ENCODE results near the gene TMCC1.
"Not testable (repeated sequence)": the region's sequence is repeated elsewhere in the genome, so short reads cannot be mapped to it uniquely, and the experiment has no call there.

The TMCC1 gene

DNA sequence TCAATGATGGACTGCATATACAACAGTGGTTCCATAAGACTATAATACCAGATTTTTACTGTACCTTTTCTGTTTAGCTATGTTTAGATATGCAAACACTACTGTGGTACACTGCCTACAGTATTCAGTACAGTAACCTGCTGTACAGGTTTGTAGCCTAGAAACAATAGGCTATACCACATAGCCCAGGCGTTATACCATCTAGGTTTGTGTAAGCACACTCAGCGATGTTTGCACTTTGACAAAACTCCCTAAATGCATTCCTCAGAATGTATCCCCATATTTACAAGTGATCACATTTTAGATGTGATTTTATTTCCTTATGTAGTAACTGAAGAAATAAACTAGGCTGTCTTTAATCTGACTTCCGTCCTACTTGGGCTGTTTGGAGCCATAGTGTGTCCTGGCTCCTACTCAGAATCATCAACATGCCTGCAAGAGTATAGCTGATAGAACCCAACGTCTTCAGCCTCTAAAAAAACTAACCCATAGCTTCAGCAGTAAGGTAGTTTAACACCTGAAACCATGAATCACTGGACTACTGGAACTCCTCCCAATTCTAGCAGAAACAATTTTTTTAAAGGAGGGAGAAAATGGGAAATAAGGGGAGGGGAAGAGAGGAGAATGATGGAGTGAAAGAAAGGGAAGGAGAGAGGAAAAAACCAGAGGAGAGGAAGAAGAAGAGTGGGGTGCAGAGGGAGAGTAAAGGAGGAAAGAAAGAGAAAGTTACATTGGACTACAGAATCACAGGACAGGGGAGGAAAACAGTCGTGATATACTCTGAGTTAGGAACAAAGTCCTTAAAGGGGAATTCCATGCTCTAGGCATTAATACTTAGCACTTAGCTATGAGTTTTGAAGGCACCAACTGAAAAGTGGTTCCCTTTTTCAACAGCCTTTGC is 219.4 kb downstream of the TMCC1 start:
- DNase-seq = peak; percentile 44

DNA sequence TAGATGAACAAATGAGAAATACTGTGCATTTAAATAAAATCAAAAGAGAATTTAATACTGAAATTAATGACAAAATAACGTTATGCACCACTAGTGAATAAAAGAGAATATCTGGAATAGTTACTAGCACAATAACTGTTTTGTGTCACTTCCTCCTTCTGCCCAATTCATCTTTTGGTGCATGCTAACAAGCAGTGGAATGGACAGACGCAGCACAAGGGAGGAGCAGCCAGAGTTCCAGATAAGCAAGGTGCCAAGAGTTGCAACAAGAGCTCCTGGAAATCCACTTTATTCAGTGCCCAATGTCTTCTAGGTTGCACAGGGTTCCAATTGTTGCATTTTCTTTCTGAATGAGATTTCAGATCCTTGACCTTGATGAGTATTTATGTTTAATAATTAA is 220.5 kb downstream of the TMCC1 start:
- DNase-seq = no peak

DNA sequence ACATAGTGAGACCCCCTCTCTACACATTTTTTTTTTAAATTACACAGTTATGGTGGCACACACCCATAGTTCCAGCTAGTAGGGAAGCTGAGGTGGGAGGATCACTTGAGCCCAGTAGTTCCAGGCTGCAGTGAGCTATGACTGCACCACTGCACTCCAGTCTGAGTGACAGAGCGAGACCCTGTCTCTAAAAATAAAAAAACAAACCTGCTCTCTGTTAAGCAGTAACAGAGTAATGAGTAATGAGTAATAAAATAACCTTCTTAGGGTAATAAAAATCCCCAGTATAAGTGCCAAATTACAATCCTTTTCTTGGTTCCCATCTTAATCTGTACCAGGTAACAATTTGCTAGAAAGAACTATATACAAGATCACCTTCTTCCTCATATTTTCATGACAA is 221.1 kb downstream of the TMCC1 start:
- DNase-seq = no peak

DNA sequence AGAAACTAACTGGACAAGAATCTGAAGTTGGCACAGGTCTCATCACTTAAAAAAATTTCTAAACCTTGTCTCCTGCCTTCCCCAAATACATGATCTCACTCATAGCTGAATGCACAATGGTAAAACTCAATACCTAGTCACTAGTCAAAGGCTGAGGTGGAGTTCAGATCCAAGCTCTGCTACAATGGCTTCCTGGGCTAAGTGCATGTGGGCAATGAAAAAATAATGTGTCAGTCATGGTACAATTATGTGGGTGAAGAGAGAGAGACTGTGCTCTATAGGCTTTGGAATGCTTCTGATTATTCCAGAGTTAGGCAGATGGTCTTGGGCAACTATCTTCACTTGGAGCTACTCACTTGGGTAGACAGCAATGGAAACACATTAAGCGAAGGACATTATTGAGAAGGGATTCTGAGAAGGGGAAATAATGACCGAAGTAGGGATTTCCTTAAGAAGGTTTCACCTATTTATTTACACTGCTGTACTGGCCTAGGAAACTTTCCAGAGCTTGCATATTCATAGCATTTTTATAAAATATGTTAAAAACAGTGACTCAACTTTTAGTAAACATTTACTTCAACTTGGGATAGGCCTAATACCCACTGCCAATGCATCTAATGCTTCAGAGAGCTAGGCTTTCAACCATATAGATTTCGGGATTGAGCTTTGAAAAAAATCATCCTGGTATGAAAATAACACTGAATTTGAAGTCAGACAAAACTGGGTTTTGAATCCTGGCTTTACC is 228.3 kb downstream of the TMCC1 start:
- no peak for DNase-seq

DNA sequence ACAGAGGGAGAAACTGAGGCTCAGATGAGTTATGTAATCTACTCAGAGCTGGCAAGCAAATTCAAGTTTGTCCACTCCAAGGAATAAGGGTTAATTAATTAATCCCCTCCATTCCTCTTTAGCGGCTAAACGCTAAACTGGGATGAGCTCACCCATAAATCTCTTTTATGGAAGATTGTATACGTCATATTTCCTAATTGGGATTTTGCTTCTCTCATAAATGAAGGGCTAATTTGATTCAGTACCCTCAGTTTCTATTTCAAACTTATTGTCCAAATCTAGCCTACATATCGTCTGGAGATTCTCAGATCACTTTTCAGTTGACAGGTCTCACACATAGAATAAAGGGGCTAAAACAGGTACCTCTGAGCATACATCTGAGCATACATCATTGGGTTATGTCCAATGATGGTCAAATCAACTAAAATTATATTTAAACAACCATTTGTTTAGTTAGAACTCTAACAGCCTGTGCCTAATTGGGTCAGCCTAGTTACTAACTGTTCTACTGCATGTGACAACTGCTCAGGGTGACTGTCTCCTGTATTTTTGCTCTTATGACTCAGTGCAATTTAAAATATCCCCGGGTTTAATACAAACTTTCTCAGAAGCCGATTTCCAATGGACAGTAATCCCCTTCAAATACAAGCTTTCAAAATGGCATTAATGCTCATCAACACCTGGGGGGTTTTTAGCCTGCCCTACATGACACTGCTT is 229.4 kb downstream of the TMCC1 start:
- DNase-seq = no peak

DNA sequence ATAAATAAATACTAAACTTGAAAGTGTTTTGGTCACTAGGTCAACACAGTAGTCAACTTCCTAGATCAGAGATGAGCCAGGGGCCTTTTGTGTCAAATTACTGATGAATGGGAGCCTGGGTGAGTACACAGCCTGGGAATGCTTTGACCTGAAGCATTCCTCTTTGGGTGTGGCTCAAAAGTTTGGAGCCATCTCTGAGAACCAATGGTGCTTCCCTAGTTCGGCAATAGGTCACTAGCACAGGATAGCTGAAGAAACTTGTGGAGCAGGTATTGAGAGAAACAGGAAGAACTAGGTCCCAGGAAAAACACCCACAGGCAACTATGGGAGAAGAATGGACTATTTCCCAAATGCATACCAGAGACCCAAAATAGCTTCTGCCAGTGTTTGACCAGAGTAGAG is 230.5 kb downstream of the TMCC1 start:
- no peak for DNase-seq

DNA sequence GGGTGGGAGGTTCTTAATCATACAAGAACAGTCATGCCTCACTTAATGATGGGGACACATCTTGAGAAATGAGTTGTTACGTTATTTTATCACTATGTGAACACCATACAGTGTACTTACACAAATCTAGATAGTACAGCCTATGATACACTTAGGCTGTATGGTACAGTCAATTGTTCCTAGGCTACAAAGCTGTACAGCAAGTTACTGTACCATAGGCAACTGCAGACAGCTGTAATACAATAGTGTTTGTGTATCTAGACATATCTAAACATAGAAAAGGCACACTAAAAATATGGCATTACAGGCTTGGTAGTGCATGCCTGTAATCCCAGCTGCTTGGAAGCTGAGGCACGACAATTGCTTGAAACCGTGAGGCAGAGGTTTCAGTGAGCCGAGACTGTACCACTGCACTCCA is 231.3 kb downstream of the TMCC1 start:
- DNase-seq = peak; percentile 55

DNA sequence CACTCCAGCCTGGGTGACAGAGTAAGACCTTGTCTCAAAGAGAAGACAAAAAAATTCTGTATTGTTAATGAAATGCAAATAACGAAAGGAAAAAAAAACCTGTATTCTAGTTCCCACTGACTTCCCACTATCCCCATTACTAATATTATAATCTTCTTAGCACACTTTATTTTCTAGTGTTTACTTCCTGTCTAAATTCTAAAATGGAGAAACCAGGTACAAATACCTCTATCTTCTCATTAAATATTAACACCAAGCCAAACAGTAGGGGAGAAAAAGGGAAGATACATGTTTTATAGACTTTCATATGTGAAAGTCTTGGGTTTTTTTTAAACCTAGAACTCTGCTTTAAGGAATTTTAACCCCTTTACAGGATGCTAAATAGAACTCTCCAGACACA is 231.7 kb downstream of the TMCC1 start:
- no peak for DNase-seq

DNA sequence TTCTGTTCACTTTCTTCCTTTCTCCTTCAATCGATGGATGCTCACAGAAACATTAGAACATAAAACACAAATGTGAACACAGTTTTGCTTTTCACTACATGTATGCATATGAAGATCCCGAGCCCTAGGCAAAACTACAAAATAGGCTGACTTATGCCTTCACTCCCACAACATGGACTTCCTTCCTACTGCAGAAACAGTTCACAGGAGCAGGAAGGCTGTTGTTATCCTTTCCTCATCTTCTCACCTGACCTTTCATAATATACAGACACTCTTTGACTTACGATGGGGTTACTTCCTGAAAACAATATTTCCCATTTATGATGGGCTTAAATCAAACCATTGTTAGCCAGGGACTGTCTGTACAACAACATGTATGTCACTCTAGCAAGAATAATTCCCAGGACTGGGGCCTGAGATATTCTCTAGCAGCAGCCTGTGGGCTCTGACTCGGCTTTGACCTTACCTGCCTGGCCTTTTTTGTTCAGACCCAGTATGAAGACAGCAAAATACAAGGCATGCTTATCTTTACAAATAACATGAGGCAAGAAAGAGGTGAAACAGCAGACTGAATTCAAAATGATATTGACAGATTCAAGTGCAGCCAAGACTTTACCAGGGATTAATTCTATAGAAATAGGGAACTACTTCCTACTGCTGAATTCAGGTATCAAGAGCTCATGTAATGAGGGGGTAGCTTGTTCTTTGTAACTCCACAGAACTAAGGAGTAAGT is 235.2 kb downstream of the TMCC1 start:
- peak; percentile 27 for DNase-seq

DNA sequence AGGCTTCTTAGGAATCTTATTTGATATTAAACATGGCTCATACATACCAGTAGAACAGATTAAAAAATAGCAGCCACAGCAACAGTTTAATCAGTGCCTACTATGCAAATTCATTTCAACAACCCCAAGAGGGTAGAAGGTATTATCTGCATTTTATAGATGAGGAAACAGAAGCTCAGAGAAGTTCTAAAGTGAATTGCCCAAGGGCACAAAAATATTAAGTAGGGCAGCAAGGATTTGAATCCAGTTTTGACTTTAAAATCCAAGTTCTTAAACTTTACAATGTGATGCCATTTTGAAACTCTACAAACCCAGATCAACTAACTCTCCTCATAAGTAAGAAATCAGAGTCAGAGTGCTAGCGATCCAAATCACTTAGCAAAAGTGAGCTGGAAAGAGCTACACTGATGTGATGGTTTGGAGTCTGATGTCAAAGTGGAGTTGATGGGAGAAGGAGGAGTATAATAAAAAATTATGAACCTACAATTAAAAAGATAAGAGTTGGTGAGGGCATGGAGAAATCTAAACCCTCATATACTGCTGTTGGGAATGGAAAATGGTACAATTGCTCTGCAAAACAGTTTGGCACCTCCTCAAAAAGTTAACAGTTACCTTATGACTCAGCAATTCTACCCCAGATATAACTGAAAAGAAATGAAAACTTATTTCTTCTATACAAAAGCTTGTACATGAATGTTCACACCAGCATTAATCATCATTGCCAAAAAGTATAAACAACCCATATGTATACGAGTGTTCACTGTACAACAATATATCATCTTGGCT is 236.1 kb downstream of the TMCC1 start:
- no peak for DNase-seq

DNA sequence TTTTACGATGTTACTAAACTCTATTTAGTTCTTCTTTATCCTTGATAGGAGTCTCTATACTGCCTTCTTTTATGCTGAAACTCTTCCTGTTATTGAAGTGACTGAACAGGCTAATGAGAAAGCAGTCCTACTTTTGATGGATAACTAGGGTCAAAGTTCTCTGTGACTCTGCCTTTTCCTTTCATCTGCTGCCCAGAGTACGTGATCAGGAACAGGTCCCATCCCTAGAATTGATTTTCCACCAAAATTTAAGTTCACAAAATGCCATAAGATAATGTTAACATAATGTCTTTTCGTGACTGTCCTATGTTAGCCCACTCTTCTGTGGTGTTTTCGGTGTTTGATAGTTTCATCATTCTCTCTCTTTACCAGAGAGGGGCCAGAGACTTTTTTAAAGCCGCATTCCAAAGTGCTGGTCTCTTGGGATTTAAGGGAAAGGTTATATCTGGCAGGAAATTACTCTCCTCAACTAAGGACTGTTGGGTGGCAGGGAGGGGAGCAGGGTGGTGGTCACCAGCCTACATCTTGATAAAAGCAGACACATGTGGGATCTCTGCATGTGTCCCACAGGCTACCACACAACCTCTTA is 236.8 kb downstream of the TMCC1 start:
- DNase-seq = no peak

DNA sequence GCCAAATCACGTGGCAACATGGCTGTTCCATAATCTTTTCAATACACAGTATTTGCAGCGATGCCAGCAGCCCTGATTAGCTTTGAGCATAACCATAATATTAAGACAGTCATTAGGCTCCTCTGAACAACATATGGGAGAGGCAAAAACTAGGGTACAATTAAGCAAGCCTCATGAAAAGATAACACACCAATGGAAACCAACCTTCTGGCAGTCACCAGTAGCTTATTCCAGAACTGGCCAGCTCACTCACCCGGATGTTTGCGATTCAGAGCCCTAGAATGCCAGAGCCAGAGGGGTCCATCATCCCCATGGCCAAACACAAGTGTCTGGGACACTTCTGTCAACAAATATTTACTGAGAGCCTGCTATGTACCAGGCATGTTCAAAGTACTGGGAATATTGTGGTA is 238.2 kb downstream of the TMCC1 start:
- no peak for DNase-seq

DNA sequence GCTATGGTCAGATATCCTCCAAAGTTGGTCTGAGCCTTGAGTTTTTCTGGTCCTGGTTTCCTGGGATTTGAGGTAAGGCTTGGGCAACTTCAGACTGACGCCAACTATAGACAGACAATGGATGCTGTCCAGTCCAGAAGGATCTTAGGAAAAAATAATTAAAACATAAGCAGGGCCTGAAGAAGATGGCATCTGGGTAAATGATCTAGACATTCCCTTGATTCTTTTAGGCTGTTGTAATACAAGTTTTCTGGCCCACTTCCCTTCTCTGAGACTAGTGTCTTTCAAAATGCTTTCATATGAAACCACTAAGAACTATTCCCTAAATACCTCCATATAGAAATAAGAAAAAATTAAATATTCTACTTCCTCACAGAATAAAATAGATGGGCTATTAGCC is 239.4 kb downstream of the TMCC1 start:
- DNase-seq = peak; percentile 16

DNA sequence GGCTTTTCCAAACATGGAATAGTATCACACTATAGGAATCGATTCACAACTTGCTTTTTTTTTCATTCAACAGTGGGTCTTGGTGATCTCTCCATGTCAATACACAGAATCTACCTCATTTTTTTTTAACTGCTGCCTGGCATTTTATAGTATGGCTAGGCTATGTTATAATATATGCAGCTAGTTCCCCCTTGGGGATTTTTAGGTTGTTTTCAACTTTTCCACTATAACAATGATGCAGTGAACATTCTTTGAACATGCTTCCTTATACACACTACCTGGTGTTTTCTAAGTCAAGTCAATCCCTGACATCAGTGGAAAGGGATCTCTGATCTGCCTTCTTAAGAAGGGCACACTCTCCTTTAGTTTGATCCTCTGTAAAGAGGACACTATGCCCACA is 240.5 kb downstream of the TMCC1 start:
- no peak for DNase-seq

DNA sequence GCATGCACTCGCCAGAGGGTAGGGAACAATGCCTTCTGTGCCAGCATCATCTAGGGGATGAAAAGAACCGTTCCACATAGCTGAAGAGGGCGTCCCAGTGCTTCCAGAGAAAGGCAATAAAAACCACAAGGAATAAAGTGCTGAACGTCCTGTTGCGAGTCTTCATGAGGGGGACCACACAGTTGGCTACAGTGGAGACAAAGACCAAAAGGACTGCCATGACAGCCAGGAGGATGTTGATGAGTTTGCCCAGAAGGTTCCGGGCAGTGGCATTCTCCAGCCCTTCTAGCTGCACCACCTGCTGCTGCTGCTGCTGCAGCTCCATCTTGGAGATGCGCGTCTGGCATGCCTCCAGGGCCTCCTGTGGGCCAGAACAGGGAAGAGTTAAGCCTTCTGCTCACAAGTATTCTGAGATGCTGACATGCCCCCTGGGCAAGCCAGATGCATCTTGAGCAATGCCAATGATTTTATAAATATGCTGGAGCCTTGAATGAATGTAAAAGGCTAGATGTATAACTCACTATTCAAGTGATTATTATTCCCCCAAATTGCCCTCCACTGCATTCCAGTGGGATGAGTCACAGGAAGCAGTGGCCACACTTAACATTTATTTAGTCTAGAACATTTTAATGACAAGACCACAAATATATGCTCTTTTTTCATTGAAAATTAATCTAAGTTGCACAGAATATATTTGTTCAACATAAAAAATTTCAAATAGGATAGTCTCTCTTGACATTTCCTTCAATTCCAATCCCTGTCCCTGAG is 241.9 kb downstream of the TMCC1 start:
- no peak for DNase-seq

DNA sequence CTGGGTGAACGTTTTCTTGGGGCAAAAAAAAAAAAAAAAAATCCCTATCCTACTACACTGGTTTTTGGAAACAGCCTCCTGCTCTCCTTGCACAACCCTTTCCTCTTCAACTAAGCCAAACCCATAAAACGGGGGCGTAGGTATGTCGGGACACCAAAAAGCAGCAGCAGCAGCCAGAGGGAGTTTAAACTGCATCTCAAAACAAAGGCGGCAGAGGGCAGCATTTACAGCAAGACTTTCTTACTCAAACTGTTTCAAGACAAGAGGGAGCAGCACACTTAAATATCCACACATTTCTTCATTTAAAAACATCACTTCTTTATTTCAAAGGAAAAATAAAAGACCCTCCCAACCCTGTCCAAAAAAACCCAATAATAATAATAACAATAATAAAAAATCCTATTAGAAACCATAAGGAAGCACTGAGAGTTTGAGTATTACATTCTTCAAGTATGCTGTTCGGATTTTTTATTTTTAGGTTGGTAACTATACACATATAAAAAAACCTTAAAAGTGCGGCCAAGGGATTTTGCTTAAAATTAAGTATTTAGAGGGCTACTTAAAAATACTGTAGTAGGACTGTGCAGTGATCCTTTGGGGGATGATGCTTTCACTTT is 243.1 kb downstream of the TMCC1 start:
- peak; percentile 75 for DNase-seq

DNA sequence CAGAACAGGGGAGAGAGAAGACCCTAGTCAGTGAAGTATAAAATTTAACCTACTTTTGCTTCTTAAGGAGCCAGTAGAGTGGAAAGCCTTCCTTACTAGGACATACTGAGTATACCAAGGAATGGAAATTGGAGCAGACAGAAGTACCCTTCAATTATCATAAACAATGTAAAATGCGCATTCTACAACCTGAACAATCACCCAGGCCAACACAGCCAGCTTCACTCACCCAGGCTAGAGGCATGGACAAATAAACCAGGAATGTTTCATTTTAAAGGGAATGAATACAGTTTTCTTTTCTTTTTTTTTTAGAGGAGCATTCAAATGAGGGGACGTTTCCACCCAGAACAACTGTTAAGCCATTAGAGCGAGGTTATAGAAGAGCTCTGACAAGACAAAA is 245.1 kb downstream of the TMCC1 start:
- no peak for DNase-seq

DNA sequence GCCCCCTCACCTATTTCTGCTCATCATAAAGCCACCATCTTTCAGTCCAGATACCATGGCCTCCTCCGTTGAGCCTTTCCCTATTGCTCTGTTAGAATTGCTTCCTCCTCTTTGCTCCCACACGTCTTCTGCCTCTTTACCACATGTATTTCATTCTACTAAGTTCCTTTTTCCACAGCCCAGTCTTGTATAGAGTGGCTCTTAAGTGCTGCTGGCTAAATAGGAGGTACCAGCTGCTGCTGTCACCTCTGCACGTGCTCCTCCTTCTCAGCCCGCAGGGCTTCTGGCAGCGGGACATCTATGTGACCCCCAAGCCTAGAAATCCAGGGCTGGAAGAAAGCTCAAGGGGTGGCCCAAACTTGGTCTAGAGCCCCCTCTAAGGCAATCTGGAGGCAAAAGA is 248.2 kb downstream of the TMCC1 start:
- peak; percentile 76 for DNase-seq

DNA sequence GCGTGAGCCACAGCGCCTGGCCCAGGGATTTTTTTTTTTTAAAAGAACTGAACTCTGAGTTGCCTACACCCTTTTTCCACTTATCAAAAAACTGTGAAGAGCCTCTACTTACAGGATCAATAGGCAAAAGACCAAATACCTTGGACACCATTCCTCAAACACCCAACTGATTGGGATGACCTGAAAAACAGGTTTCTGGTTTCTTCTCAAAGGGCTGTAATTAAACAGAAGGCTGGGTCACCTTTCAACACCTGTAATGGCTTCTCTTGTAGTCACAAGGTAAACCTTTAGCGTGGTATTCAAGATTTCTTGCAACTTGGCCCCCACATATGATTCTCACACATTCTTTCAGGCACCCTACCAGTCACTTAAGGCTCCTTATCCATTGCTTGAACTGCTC is 248.7 kb downstream of the TMCC1 start:
- DNase-seq = no peak

DNA sequence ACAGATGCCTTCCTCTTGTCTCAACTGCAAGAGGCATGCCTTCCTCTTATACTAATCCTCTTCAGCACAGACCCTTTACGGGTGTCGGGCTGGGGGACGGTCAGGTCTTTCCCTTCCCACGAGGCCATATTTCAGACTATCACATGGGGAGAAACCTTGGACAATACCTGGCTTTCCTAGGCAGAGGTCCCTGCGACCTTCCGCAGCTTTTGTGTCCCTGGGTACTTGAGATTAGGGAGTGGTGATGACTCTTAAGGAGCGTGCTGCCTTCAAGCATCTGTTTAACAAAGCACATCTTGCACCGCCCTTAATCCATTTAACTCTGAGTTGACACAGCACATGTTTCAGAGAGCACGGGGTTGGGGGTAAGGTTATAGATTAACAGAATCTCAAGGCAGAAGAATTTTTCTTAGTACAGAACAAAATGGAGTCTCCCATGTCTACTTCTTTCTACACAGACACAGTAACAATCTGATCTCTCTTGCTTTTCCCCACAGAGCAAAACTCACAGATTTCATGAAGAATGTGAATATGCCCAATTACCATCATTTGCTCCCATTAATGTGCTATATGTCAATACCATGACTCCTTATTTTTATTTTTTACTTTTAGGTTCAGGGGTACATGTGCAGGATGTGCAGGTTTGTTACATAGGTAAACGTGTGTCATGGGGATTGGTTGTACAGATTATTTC is 251.8 kb downstream of the TMCC1 start:
- DNase-seq = not testable (repeated sequence)

All from inflammatory macrophage treated with lipopolysaccharide for 4 hours (primary cell).